ENCODE data around the gene NUDT5. TPM values are rescaled to one million over a fixed set of nuclear protein-coding genes. Genes with fewer than 3 reads are reported as not detected.

NUDT5 gene
- total RNA-seq (2022): 73.9 and 83.8 TPM in 2 replicates
- percentile 76 among the genes with signal in this experiment for Bru-seq, nascent RNA
- percentile 73 among the genes with signal in this experiment for BruChase-seq, experiment 1, labeled RNA remaining after a 6-hour chase
- BruChase-seq, experiment 2, labeled RNA remaining after a 2-hour chase: percentile 72 among the genes with signal in this experiment
- long read RNA-seq, partial matches to known transcripts: 1 of 28 reads
- long read RNA-seq, other reads (novel, unspliced or antisense): 27 of 28 reads

DNA sequence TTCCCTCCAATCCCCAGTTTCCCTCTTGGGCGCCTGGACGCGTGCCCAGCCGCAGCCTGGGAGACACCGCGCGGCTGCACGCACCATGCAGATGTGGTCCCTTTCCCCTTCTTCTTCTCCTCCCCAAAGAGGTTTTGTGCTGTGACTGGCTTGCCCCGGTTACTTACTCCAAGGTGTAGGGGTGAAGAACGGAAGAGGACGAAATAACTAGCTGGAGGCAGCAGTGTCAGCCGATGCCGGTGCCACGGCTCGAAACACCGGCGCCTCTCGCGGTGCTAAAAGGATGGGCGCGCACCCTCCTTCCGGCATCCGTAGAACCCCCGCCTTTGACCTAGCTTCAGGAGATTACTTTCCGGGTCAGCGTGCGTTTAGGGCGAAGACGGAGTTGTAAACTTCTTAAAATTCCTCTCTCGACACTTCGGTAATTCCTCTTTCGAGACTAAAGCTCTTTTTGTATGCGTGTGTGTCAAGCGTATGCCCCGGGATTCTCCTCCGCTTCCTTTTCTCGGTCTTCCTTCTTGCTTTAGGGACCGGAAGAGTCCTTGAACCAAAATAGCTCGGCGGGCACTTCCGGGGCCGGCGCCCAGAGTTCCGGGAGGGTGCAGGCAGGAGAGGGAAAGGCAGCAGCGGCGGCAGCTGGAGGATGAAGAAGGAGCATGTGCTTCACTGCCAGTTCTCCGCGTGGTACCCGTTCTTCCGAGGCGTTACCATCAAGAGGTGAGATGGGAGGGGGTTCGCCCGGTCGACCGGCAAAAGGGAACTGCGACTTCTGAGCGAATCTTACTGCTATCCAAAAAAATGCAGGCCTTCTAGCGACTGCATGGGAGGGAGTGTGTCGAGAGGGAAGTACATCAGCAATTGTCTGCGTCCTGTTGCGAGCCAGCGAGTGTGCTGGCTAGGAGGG is at the start of gene NUDT5, which contains the start of gene CDC123:
NUDT5 (minus strand) TSS at position 289 of the 904 bp plus-strand sequence. CDS start 9,600 bp downstream, outside the sequence.
CDC123 (plus strand) TSS at position 586 of the 904 bp plus-strand sequence; CDS start at position 644, 58 bp downstream.
- Mint-ChIP-seq H3K4me3 (ENCODE audit: low read depth, unreplicated experiment) (peak within 1 kb of the TSS; percentile 92), H3K9me3 (ENCODE audit: low read depth, unreplicated experiment) (no peaks in the 10 kb centered on the region), H3K36me3 (ENCODE audit: insufficient read depth, unreplicated experiment) (peaks cover 40% of the 10 kb centered on the region), H3K27me3 (ENCODE audit: unreplicated experiment) (no peaks in the 10 kb centered on the region), H3K4me1 (ENCODE audit: low read depth, unreplicated experiment) (peaks cover 19% of the 10 kb centered on the region), H3K27ac (ENCODE audit: unreplicated experiment) (peak within 1 kb of the TSS; percentile 90)
- CTCF ChIA-PET: interaction anchor here (0.7 to 1.5 kb wide), 3 partner anchors 22 to 28 kb away, joined by 3 read pairs; no protein-coding TSS in a partner anchor
- DNase-seq: peak; percentile 86
- TF ChIP-seq, protein P1, sequence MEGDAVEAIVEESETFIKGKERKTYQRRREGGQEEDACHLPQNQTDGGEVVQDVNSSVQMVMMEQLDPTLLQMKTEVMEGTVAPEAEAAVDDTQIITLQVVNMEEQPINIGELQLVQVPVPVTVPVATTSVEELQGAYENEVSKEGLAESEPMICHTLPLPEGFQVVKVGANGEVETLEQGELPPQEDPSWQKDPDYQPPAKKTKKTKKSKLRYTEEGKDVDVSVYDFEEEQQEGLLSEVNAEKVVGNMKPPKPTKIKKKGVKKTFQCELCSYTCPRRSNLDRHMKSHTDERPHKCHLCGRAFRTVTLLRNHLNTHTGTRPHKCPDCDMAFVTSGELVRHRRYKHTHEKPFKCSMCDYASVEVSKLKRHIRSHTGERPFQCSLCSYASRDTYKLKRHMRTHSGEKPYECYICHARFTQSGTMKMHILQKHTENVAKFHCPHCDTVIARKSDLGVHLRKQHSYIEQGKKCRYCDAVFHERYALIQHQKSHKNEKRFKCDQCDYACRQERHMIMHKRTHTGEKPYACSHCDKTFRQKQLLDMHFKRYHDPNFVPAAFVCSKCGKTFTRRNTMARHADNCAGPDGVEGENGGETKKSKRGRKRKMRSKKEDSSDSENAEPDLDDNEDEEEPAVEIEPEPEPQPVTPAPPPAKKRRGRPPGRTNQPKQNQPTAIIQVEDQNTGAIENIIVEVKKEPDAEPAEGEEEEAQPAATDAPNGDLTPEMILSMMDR (IDR thresholded peaks at IDR 0.05; ENCODE audit: unreplicated experiment): no peak
- no TSS peak for BruUV-seq (replicated peaks)
- intact Hi-C loops (cut with micrococcal nuclease; ENCODE audit: unreplicated experiment): no loop called here

DNA sequence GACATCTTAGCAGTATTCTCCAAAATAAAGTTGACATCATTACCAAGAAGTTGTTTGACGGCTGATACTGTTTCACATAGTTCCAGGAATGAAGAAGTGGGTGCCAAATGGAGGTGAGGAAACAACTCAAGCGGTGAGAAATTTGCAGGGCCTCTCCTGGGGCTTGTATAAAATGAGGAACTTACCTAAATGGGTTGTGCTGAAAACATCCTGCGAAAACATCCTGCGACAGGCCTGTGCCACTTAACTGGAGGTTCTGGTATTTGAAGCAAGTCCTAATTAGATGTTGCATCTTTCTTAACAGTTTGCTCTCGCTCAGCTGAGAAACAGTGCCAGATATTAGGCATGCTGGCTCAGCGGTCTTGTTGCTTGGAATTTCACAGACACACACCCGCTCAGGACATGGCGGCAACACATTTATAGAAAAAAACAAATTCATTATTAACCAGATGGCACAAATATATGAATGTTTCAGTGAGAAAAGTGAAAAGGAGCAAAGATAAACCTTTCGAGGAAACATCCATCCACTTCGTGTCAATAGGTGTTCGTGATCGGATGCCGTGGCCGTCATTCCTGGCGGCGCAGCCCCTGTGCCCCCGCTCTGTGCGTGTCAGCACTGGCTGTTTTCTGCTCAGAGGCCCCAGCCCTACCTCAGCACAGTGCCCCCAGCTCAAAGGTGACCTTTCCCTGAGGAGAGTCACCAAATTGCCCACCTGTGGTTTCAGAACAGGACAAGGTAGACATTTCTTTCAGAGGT is 48.4 kb upstream of the NUDT5 start:
- CTCF ChIA-PET: interaction anchor here (0.6 to 0.7 kb wide), 2 partner anchors 36 to 368 kb away, joined by 3 to 7 read pairs; no protein-coding TSS in a partner anchor
- Mint-ChIP-seq H3K9me3 (ENCODE audit: low read depth, unreplicated experiment) (no peaks in the 10 kb centered on the region), H3K4me1 (ENCODE audit: low read depth, unreplicated experiment) (no peaks in the 10 kb centered on the region), H3K4me3 (ENCODE audit: low read depth, unreplicated experiment) (no peak overlapping the region), H3K27ac (ENCODE audit: unreplicated experiment) (no peak overlapping the region), H3K36me3 (ENCODE audit: insufficient read depth, unreplicated experiment) (peaks cover 39% of the 10 kb centered on the region), H3K27me3 (ENCODE audit: unreplicated experiment) (no peaks in the 10 kb centered on the region)
- no TSS peak for BruUV-seq (replicated peaks)
- TF ChIP-seq, protein P1 (IDR thresholded peaks at IDR 0.05; ENCODE audit: unreplicated experiment): no peak
- no peak for DNase-seq
- intact Hi-C loops (cut with micrococcal nuclease; ENCODE audit: unreplicated experiment): no loop called here

DNA sequence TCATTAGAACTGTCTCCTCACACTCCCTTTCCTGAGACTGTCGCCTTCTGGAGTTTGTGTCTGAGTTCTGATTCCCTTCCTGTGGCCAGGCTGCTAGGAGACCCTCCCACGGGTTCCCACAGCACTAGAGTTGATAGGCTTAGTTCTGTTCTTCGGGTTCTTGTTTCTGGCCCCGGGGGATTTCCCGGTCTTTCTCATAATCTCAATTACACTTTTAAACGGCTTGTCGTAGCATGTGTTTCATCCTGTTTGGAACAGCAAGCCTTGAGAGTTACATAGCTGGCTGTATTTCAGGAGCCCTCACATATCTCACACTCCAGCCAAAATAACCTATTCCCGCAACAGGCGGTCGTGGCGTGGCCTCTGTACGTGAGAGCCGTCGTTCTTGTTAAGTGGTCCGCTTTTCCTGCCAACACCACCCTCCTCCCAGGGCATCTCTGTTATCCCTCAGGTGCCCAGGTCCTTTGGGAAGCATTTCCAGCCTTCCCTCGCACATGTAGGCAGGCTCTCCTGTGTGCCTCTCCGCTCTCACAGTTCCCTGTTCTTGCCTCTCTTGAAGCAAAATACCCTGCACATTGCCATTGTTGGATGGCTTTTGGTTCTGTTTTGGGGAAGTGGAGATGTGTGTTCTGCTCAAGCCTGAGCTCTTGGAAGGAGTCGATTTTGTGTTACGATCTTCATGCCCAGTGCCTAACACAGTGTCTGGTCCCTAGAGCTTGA is 46.3 kb upstream of the NUDT5 start:
- Mint-ChIP-seq H3K4me1 (ENCODE audit: low read depth, unreplicated experiment) (no peaks in the 10 kb centered on the region), H3K4me3 (ENCODE audit: low read depth, unreplicated experiment) (no peak overlapping the region), H3K27ac (ENCODE audit: unreplicated experiment) (no peak overlapping the region), H3K36me3 (ENCODE audit: insufficient read depth, unreplicated experiment) (peaks cover 41% of the 10 kb centered on the region), H3K9me3 (ENCODE audit: low read depth, unreplicated experiment) (no peaks in the 10 kb centered on the region), H3K27me3 (ENCODE audit: unreplicated experiment) (no peaks in the 10 kb centered on the region)
- CTCF ChIA-PET: no interaction called here
- intact Hi-C loops (cut with micrococcal nuclease; ENCODE audit: unreplicated experiment): no loop called here
- DNase-seq: no peak
- TF ChIP-seq, protein P1 (IDR thresholded peaks at IDR 0.05; ENCODE audit: unreplicated experiment): no peak
- BruUV-seq (replicated peaks): no TSS peak

Data from Calu3 (cell line).